ENCODE results near the gene TP53. TPM values are rescaled to one million over a fixed set of nuclear protein-coding genes. Genes with fewer than 3 reads are reported as not detected.

TP53 gene
- total RNA-seq, 1 experiment from 2014 or later: 129 TPM

- Histone ChIP-seq H3K9me3 (ENCODE audit: control insufficient read depth, insufficient read depth, low read depth, low read length) (no peaks in the 10 kb centered on the region), H3K27ac (ENCODE audit: low read length) (no peak overlapping the region), H3K4me1 (ENCODE audit: control insufficient read depth, insufficient read depth, low read length) (peaks cover under 1% of the 10 kb centered on the region; the same call in 1 of the 2 replicates), H3K36me3 (ENCODE audit: control insufficient read depth, insufficient read depth, low read length) (peaks cover 3% of the 10 kb centered on the region; the same call in 1 of the 2 replicates), H3K27me3 (ENCODE audit: control insufficient read depth, insufficient read depth, low read length) (no peaks in the 10 kb centered on the region), H3K4me3 (ENCODE audit: low read depth in 2 of 2, low read length in 2 of 2) (no peak overlapping the region)
- no peak for TF ChIP-seq TCF7L2 (IDR thresholded peaks at IDR 0.05; ENCODE audit: low read depth, low read length)
- no peak for TF ChIP-seq POLR2AphosphoS5 (IDR thresholded peaks at IDR 0.05; ENCODE audit: low read depth, low read length)
- TF ChIP-seq SIN3A (IDR thresholded peaks at IDR 0.05; ENCODE audit: borderline replicate concordance, insufficient read depth, low read depth, low read length): no peak
- no peak for TF ChIP-seq CTCF (IDR thresholded peaks at IDR 0.05)
- no peak for TF ChIP-seq REST (IDR thresholded peaks at IDR 0.05; ENCODE audit: insufficient read depth in 1 of 2, low read depth in 2 of 2, low read length in 1 of 2)
- no peak for ATAC-seq
- ChIA-PET CTCF (no interaction called here), POLR2A (no interaction called here)
- in situ Hi-C loops (cut with HindIII; ENCODE audit: low pct_unique_long_range_greater_than_20kb, low sequenced_read_pairs) (no loop called here), intact Hi-C loops (cut with micrococcal nuclease; ENCODE audit: unreplicated experiment) (no loop called here)
- BruUV-seq (replicated peaks): no TSS peak
- DNase-seq (ENCODE audit: low read depth, low spot score): no peak
Observed at GRCh38 chr17:7618608-7619007, 68.7 kb downstream of the TP53 start.

Other genes with a start within 250 kb of the TP53 start
- gene FGF11, start 248.0 kb downstream of the TP53 start, total RNA-seq (2021; ENCODE audit: unreplicated experiment): 4.4 TPM
- gene CHRNB1, start 242.4 kb downstream of the TP53 start, total RNA-seq (2021; ENCODE audit: unreplicated experiment): 14.3 TPM
- 24.9 TPM for gene ZBTB4, start 207.9 kb downstream of the TP53 start, total RNA-seq (2021; ENCODE audit: unreplicated experiment)
- not detected for gene SLC35G6, start 206.0 kb downstream of the TP53 start, total RNA-seq (2021; ENCODE audit: unreplicated experiment)
- gene POLR2A, start 203.1 kb downstream of the TP53 start, total RNA-seq (2021; ENCODE audit: unreplicated experiment): 181 TPM
- gene TNFSF12, start 138.4 kb downstream of the TP53 start, total RNA-seq (2021; ENCODE audit: unreplicated experiment): 12.6 TPM
- 2.3 TPM for gene TNFSF13, start 128.7 kb downstream of the TP53 start, total RNA-seq (2021; ENCODE audit: unreplicated experiment)
- gene SENP3, start 125.6 kb downstream of the TP53 start, total RNA-seq (2021; ENCODE audit: unreplicated experiment): 63.7 TPM
- gene CD68, start 107.9 kb downstream of the TP53 start, total RNA-seq (2021; ENCODE audit: unreplicated experiment): 51.6 TPM
- gene MPDU1, start 103.6 kb downstream of the TP53 start, total RNA-seq (2021; ENCODE audit: unreplicated experiment): 47.1 TPM
- gene SOX15, start 97.4 kb downstream of the TP53 start, total RNA-seq (2021; ENCODE audit: unreplicated experiment): 0.33 TPM
- 39.7 TPM for gene FXR2, start 72.6 kb downstream of the TP53 start, total RNA-seq (2021; ENCODE audit: unreplicated experiment)
- 74.8 TPM for gene SAT2, start 59.7 kb downstream of the TP53 start, total RNA-seq (2021; ENCODE audit: unreplicated experiment)
- gene SHBG, start 57.4 kb downstream of the TP53 start, total RNA-seq (2021; ENCODE audit: unreplicated experiment): 1.2 TPM
- 0.08 TPM for gene ATP1B2, start 36.6 kb downstream of the TP53 start, total RNA-seq (2021; ENCODE audit: unreplicated experiment)
- gene WRAP53, start 987 bp upstream of the TP53 start, total RNA-seq (2021; ENCODE audit: unreplicated experiment): 27.0 TPM
- gene EFNB3, start 17.7 kb upstream of the TP53 start, total RNA-seq (2021; ENCODE audit: unreplicated experiment): 2.5 TPM
- 0.13 TPM for gene DNAH2, start 30.3 kb upstream of the TP53 start, total RNA-seq (2021; ENCODE audit: unreplicated experiment)
- 19.9 TPM for gene KDM6B, start 146.7 kb upstream of the TP53 start, total RNA-seq (2021; ENCODE audit: unreplicated experiment)
- gene TMEM88, start 167.6 kb upstream of the TP53 start, total RNA-seq (2021; ENCODE audit: unreplicated experiment): 1.6 TPM
- gene NAA38, start 170.1 kb upstream of the TP53 start, total RNA-seq (2021; ENCODE audit: unreplicated experiment): 75.2 TPM
- 8.6 TPM for gene CYB5D1, start 170.5 kb upstream of the TP53 start, total RNA-seq (2021; ENCODE audit: unreplicated experiment)
- gene CHD3, start 201.3 kb upstream of the TP53 start, total RNA-seq (2021; ENCODE audit: unreplicated experiment): 84.6 TPM
- 2.6 TPM for gene RNF227, start 228.8 kb upstream of the TP53 start, total RNA-seq (2021; ENCODE audit: unreplicated experiment)
- 3.5 TPM for gene KCNAB3, start 242.4 kb upstream of the TP53 start, total RNA-seq (2021; ENCODE audit: unreplicated experiment)
- 154 TPM for gene TRAPPC1, start 244.5 kb upstream of the TP53 start, total RNA-seq (2021; ENCODE audit: unreplicated experiment)
- gene CNTROB, start 244.7 kb upstream of the TP53 start, total RNA-seq (2021; ENCODE audit: unreplicated experiment): 60.5 TPM